ENCODE measurements around the gene SFRP2.

- TF ChIP-seq POLR2AphosphoS5 (IDR thresholded peaks at IDR 0.05; ENCODE audit: borderline replicate concordance, low read depth, low read length) (no peak), EZH2 (IDR thresholded peaks at IDR 0.05) (no peak), FOXP2 (optimal IDR thresholded peaks at IDR 0.05; ENCODE audit: control extremely low read depth, extremely low read length, insufficient read depth) (no peak)
Measured at GRCh38 chr4:153794006-153794405, 5.1 kb upstream of the SFRP2 start.

Data from SK-N-MC (cell line).